ENCODE data around the gene KAZN. TPM values are rescaled to one million over a fixed set of nuclear protein-coding genes. Genes with fewer than 3 reads are reported as not detected.

Gene KAZN
- polyA plus RNA-seq, 1 donor from 2014 or later: 20.6 TPM

DNA sequence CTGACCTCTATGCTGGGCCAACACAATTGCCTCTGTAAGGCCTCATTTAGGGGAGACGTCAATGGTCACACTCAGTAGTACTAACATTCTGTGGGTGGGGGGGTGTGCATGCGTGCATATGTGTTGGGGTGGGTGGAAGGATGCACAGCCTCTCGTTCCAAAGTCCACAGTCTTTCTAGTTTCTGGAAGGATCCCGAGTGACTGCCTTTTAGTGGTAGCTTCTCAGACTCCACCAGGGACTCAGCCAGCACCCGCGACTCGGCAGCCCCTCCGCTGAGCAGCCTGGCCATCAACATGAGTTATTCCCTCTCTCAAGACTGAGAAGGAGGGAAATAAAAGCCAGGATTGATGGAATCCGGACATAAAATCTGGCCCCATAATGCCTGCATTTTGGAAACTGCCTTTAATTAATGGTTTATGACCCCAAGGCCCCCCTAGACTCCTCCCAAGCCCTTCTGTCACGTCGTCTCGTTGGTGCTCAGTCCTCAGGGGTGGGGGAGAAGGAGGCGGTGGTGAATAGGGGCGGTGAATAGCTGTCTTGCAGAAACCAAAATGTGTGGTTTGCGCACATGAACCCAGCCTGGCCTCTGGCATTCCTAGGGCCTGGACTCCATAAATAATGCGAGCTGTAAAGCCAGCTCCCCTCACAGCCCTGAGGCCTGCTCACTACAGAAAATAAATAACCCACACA, 489.9 kb downstream of the KAZN start:
- Histone ChIP-seq H3K79me2 (replicated peaks; ENCODE audit: insufficient read depth, low read length) (no peaks in the 10 kb centered on the region), H3K4me2 (ENCODE audit: low read length) (no peak overlapping the region), H3F3A (ENCODE audit: insufficient read depth, low read length, poor library complexity, severe bottlenecking) (no peaks in the 10 kb centered on the region), H2AFZ (ENCODE audit: low read depth, low read length) (no peak overlapping the region), H3K9me3 (ENCODE audit: low read length) (no peaks in the 10 kb centered on the region), H3K9me2 (ENCODE audit: insufficient read depth, low read length) (no peaks in the 10 kb centered on the region), H3K36me3 (ENCODE audit: insufficient read depth, low read length) (no peaks in the 10 kb centered on the region), H3K27me3 (ENCODE audit: insufficient read depth, low read depth, low read length) (no peaks in the 10 kb centered on the region), H3K4me3 (ENCODE audit: low read length) (no peak overlapping the region), H4K20me1 (ENCODE audit: insufficient read depth) (no peaks in the 10 kb centered on the region), H3K9ac (ENCODE audit: low read length) (no peak overlapping the region), H3K27ac (ENCODE audit: low read length) (no peak overlapping the region)
- TF ChIP-seq SMC3 (conservative IDR thresholded peaks at IDR 0.05; ENCODE audit: poor library complexity): no peak
- TF ChIP-seq EZH2 (IDR thresholded peaks at IDR 0.05; ENCODE audit: borderline replicate concordance, insufficient read depth, low read length, poor library complexity, severe bottlenecking): no peak
- TF ChIP-seq RAD21 (conservative IDR thresholded peaks at IDR 0.05): no peak
- no peak for TF ChIP-seq TAF1 (IDR thresholded peaks at IDR 0.05; ENCODE audit: low read depth)
- TF ChIP-seq EP300 (conservative IDR thresholded peaks at IDR 0.05; ENCODE audit: poor library complexity, severe bottlenecking): no peak
- TF ChIP-seq POLR2AphosphoS5 (IDR thresholded peaks at IDR 0.05): no peak
- TF ChIP-seq REST (IDR thresholded peaks at IDR 0.05; ENCODE audit: borderline replicate concordance): no peak
- TF ChIP-seq CTCF (IDR thresholded peaks at IDR 0.05; ENCODE audit: poor library complexity, severe bottlenecking): no peak
- TF ChIP-seq MXI1 (conservative IDR thresholded peaks at IDR 0.05; ENCODE audit: poor library complexity, severe bottlenecking): no peak

- Histone ChIP-seq H3K9ac (ENCODE audit: low read length) (no peak overlapping the region), H3K27ac (ENCODE audit: low read length) (no peak overlapping the region), H4K20me1 (ENCODE audit: insufficient read depth) (no peaks in the 10 kb centered on the region), H3K4me3 (ENCODE audit: low read length) (no peak overlapping the region), H2AFZ (ENCODE audit: low read depth, low read length) (no peak overlapping the region), H3F3A (ENCODE audit: insufficient read depth, low read length, poor library complexity, severe bottlenecking) (no peaks in the 10 kb centered on the region), H3K36me3 (ENCODE audit: insufficient read depth, low read length) (no peaks in the 10 kb centered on the region), H3K79me2 (replicated peaks; ENCODE audit: insufficient read depth, low read length) (no peaks in the 10 kb centered on the region), H3K9me2 (ENCODE audit: insufficient read depth, low read length) (no peaks in the 10 kb centered on the region), H3K4me2 (ENCODE audit: low read length) (no peak overlapping the region), H3K9me3 (ENCODE audit: low read length) (no peaks in the 10 kb centered on the region), H3K27me3 (ENCODE audit: insufficient read depth, low read depth, low read length) (no peaks in the 10 kb centered on the region)
- TF ChIP-seq RAD21 (conservative IDR thresholded peaks at IDR 0.05) (no peak), EP300 (conservative IDR thresholded peaks at IDR 0.05; ENCODE audit: poor library complexity, severe bottlenecking) (no peak)
Observed at GRCh38 chr1:15089258-15089992, 490.9 kb downstream of the KAZN start.
